ENCODE measurements around the gene BEGAIN. TPM values are rescaled to one million over a fixed set of nuclear protein-coding genes. Genes with fewer than 3 reads are reported as not detected.

The BEGAIN gene
- total RNA-seq, 1 experiment from 2014 or later, result 0.54 TPM

GRCh38 chr14:100571837-100572236, 15.4 kb downstream of the BEGAIN start:
- no peaks in the 10 kb centered on the region; the same call in 1 of the 2 replicates for H3K27me3 ChIP-seq (replicated peaks; ENCODE audit: control insufficient read depth, insufficient read depth, low read length)
- H3K9me3 Mint-ChIP-seq (ENCODE audit: unreplicated experiment), result no peaks in the 10 kb centered on the region
- BruUV-seq (replicated peaks), result no TSS peak
- no peaks in the 10 kb centered on the region for H3K4me1 ChIP-seq
- H3K4me1 Mint-ChIP-seq (ENCODE audit: low read depth, unreplicated experiment), result no peaks in the 10 kb centered on the region
- ChIA-PET POLR2A (no interaction called here), CTCF (no interaction called here)
- TF ChIP-seq, protein P1, sequence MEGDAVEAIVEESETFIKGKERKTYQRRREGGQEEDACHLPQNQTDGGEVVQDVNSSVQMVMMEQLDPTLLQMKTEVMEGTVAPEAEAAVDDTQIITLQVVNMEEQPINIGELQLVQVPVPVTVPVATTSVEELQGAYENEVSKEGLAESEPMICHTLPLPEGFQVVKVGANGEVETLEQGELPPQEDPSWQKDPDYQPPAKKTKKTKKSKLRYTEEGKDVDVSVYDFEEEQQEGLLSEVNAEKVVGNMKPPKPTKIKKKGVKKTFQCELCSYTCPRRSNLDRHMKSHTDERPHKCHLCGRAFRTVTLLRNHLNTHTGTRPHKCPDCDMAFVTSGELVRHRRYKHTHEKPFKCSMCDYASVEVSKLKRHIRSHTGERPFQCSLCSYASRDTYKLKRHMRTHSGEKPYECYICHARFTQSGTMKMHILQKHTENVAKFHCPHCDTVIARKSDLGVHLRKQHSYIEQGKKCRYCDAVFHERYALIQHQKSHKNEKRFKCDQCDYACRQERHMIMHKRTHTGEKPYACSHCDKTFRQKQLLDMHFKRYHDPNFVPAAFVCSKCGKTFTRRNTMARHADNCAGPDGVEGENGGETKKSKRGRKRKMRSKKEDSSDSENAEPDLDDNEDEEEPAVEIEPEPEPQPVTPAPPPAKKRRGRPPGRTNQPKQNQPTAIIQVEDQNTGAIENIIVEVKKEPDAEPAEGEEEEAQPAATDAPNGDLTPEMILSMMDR (IDR thresholded peaks at IDR 0.05; ENCODE audit: insufficient read depth in 1 of 2, low read depth in 1 of 2, low read length in 1 of 2, severe bottlenecking in 1 of 2, unreplicated experiment in 1 of 2), result no peak
- H3K4me3 Mint-ChIP-seq (ENCODE audit: unreplicated experiment), result no peak overlapping the region
- intact Hi-C loops (cut with micrococcal nuclease; ENCODE audit: unreplicated experiment), result no loop called here
- DNase-seq, result no peak
- H3K27me3 Mint-ChIP-seq (ENCODE audit: insufficient read depth, unreplicated experiment), result peaks cover 12% of the 10 kb centered on the region
- no peak overlapping the region for H3K27ac Mint-ChIP-seq (ENCODE audit: unreplicated experiment)
- no peaks in the 10 kb centered on the region for H3K36me3 Mint-ChIP-seq (ENCODE audit: insufficient read depth, unreplicated experiment)
- no peaks in the 10 kb centered on the region for H3K36me3 ChIP-seq (ENCODE audit: control insufficient read depth, insufficient read depth, low read length)
- no peak overlapping the region for H3K4me3 ChIP-seq (ENCODE audit: low read depth, low read length)
- H3K9me3 ChIP-seq, result no peaks in the 10 kb centered on the region

GRCh38 chr14:100570726-100571454, 16.3 kb downstream of the BEGAIN start:
- no TSS peak for BruUV-seq (replicated peaks)
- Histone ChIP-seq H3K9me3 (no peaks in the 10 kb centered on the region), H3K27me3 (replicated peaks; ENCODE audit: control insufficient read depth, insufficient read depth, low read length) (no peaks in the 10 kb centered on the region; the same call in 1 of the 2 replicates), H3K4me1 (no peaks in the 10 kb centered on the region), H3K36me3 (ENCODE audit: control insufficient read depth, insufficient read depth, low read length) (no peaks in the 10 kb centered on the region), H3K4me3 (ENCODE audit: low read depth, low read length) (no peak overlapping the region)
- no peak for DNase-seq
- ChIA-PET POLR2A (no interaction called here), CTCF (no interaction called here)
- Mint-ChIP-seq H3K4me3 (ENCODE audit: unreplicated experiment) (no peak overlapping the region), H3K27me3 (ENCODE audit: insufficient read depth, unreplicated experiment) (peaks cover 12% of the 10 kb centered on the region), H3K4me1 (ENCODE audit: low read depth, unreplicated experiment) (no peaks in the 10 kb centered on the region), H3K27ac (ENCODE audit: unreplicated experiment) (no peak overlapping the region), H3K9me3 (ENCODE audit: unreplicated experiment) (no peaks in the 10 kb centered on the region), H3K36me3 (ENCODE audit: insufficient read depth, unreplicated experiment) (no peaks in the 10 kb centered on the region)
- intact Hi-C loops (cut with micrococcal nuclease; ENCODE audit: unreplicated experiment), result no loop called here
- TF ChIP-seq, protein P1 (IDR thresholded peaks at IDR 0.05; ENCODE audit: insufficient read depth in 1 of 2, low read depth in 1 of 2, low read length in 1 of 2, severe bottlenecking in 1 of 2, unreplicated experiment in 1 of 2), result no peak

DNA sequence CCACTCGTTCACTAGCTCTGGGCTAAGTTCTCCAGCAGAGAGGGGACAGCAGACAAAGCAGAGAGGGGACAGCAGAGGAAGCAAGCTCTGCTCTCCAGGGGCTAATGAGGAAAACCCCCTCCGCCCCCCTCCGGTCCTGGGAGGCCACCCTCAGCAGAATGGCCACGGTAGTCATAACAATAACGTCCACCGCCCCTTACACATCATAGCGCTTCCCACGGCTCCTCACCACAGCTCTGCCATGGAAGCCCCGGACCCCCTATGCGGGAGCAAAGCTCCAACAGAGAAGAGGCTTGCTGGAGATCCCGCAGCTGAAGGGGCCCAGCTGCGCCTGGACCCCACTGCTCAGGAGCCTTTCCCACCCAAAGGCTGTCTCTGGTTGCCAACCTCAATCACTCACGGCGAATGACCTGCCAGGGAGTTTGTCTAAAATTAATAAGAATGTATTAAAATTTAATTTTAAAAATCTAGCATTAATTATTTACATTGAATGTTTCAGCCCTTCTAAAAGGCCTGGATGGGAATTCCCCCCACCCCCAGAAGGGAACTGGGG, 17.4 kb downstream of the BEGAIN start:
- Histone ChIP-seq H3K27me3 (replicated peaks; ENCODE audit: control insufficient read depth, insufficient read depth, low read length) (no peaks in the 10 kb centered on the region; the same call in 1 of the 2 replicates), H3K36me3 (ENCODE audit: control insufficient read depth, insufficient read depth, low read length) (no peaks in the 10 kb centered on the region), H3K9me3 (no peaks in the 10 kb centered on the region), H3K4me1 (no peaks in the 10 kb centered on the region), H3K4me3 (ENCODE audit: low read depth, low read length) (no peak overlapping the region)
- H3K4me1 Mint-ChIP-seq (ENCODE audit: low read depth, unreplicated experiment), result no peaks in the 10 kb centered on the region
- ChIA-PET POLR2A (no interaction called here), CTCF (interaction anchor here (1.9 kb wide), 1 partner anchor 76 kb away, joined by 4 read pairs; no protein-coding TSS in a partner anchor)
- no peak for DNase-seq
- H3K36me3 Mint-ChIP-seq (ENCODE audit: insufficient read depth, unreplicated experiment), result no peaks in the 10 kb centered on the region
- peaks cover 16% of the 10 kb centered on the region for H3K27me3 Mint-ChIP-seq (ENCODE audit: insufficient read depth, unreplicated experiment)
- intact Hi-C loops (cut with micrococcal nuclease; ENCODE audit: unreplicated experiment), result no loop called here
- no peak overlapping the region for H3K4me3 Mint-ChIP-seq (ENCODE audit: unreplicated experiment)
- TF ChIP-seq, protein P1 (IDR thresholded peaks at IDR 0.05; ENCODE audit: insufficient read depth in 1 of 2, low read depth in 1 of 2, low read length in 1 of 2, severe bottlenecking in 1 of 2, unreplicated experiment in 1 of 2), result no peak
- no peaks in the 10 kb centered on the region for H3K9me3 Mint-ChIP-seq (ENCODE audit: unreplicated experiment)
- H3K27ac Mint-ChIP-seq (ENCODE audit: unreplicated experiment), result no peak overlapping the region
- no TSS peak for BruUV-seq (replicated peaks)
